HPDE6-E6E7 (cell line): Measurements from ENCODE around the gene SLC17A1.
"Not testable (repeated sequence)": the region's sequence is repeated elsewhere in the genome, so short reads cannot be mapped to it uniquely, and the experiment has no call there.

Experiments used
- DNase-seq: peaks from one replicate; pipeline ENCODE4 v3.0.0; 2011; ENCODE audit warnings: missing footprints; ENCODE audit errors: extremely low spot score

SLC17A1 gene

GRCh38 chr6:25756382-25757363, 75.2 kb downstream of the SLC17A1 start:
- no peak for DNase-seq

GRCh38 chr6:25755483-25755882, 76.4 kb downstream of the SLC17A1 start:
- DNase-seq, result no peak

GRCh38 chr6:25754535-25754934, 77.3 kb downstream of the SLC17A1 start, which contains the start of gene SLC17A4:
TSS of gene SLC17A4 (plus strand) at chr6:25754742. CDS start at chr6:25761963, 7,221 bp downstream.
- no peak for DNase-seq

GRCh38 chr6:25753079-25753478, 78.8 kb downstream of the SLC17A1 start:
- DNase-seq, result no peak

- no peak for DNase-seq
Measured at GRCh38 chr6:25750906-25751305, 80.9 kb downstream of the SLC17A1 start.

GRCh38 chr6:25749837-25750236, 82.0 kb downstream of the SLC17A1 start:
- no peak for DNase-seq

GRCh38 chr6:25748601-25749517, 83.0 kb downstream of the SLC17A1 start:
- DNase-seq, result not testable (repeated sequence)

- no peak for DNase-seq
Measured at GRCh38 chr6:25748049-25748448, 83.8 kb downstream of the SLC17A1 start.

- no peak for DNase-seq
Measured at GRCh38 chr6:25747477-25747876, 84.4 kb downstream of the SLC17A1 start.

GRCh38 chr6:25746968-25747367, 84.9 kb downstream of the SLC17A1 start:
- DNase-seq, result no peak

- no peak for DNase-seq
Measured at GRCh38 chr6:25745836-25746235, 86.0 kb downstream of the SLC17A1 start.

- no peak for DNase-seq
Measured at GRCh38 chr6:25743868-25744267, 88.0 kb downstream of the SLC17A1 start.

GRCh38 chr6:25735261-25735660, 96.6 kb downstream of the SLC17A1 start:
- no peak for DNase-seq
